K562 (cell line): Measurements from ENCODE around the gene KCNQ4. TPM values are rescaled to one million over a fixed set of nuclear protein-coding genes. Genes with fewer than 3 reads are reported as not detected.

Experiments used
- ATAC-seq: fragments of 200-7000 bp; cut with Tn5 transposase; 3 replicates; pipeline ENCODE4 v1.9.1; 2020; ENCODE audit warnings: moderate library complexity
- BruUV-seq: library from RNA; stranded (reverse); fragments of 400-500 nt; replicated peaks from 2 replicates; lab custom pipeline; 2021; lab: Mats Ljungman, UMichigan
- CTCF ChIA-PET: fragments of 300-600 bp; formaldehyde crosslinking; extraction: SDS; loops from one replicate; lab custom pipeline; 2021; ENCODE audit warnings: low intra/inter-chr PET ratio; lab: Yijun Ruan, JAX
- POLR2A ChIA-PET: fragments of 300-600, 350-650 bp; sonication (Branson Sonifier 250); formaldehyde crosslinking; extraction: SDS; loops from one replicate; lab custom pipeline; 2021; ENCODE audit warnings: antibody characterized with exemption, inconsistent platforms; lab: Yijun Ruan, JAX
- DNase-seq, 4 experiments: peaks; one replicate each; pipeline versions ENCODE4 v3.0.0 to v3.0.0-alpha.2; 2011 to 2018; ENCODE audit warnings: low spot score in 3 of 4, mixed read lengths in 3 of 4; ENCODE audit errors: extremely low read depth in 1 of 4
- FAIRE-seq: peaks from 2 replicates; lab custom pipeline; 2011; peaks lifted over from hg19 to GRCh38; lab: Jason Lieb, UNC
- H2AFZ ChIP-seq: 2 replicates; pipeline ENCODE4 v1.6.0; 2011; ENCODE audit warnings: low read depth, low read length, control low read depth, inconsistent platforms
- H3K27ac ChIP-seq: fragments of 200-600 bp; 3 replicates; pipeline ENCODE4 v1.8.0; 2011; ENCODE audit warnings: low read depth, mild to moderate bottlenecking, control low read depth, inconsistent platforms, low read length, moderate library complexity, mixed read lengths; ENCODE audit errors: extremely low read depth
- H3K27me3 ChIP-seq, 2 experiments: fragments of 300-600 bp in 1 of 2; 2 replicates in 1 of 2; 3 replicates in 1 of 2; pipeline versions ENCODE4 v1.6.0 to v1.8.0; 2011; ENCODE audit warnings: inconsistent platforms in 2 of 2, low read length in 2 of 2, mild to moderate bottlenecking in 1 of 2, mixed read lengths in 1 of 2, moderate library complexity in 1 of 2; ENCODE audit not compliant: control insufficient read depth in 2 of 2, insufficient read depth in 2 of 2
- H3K36me3 ChIP-seq: fragments of 300-600 bp; 3 replicates; pipeline ENCODE4 v1.8.0; 2011; ENCODE audit warnings: mild to moderate bottlenecking, low read length, inconsistent platforms; ENCODE audit not compliant: control insufficient read depth, insufficient read depth
- H3K4me1 ChIP-seq, 2 experiments: fragments of 200-600 bp in 1 of 2; replicated peaks in 1 of 2; 2 replicates in 1 of 2; 3 replicates in 1 of 2; pipeline versions ENCODE4 v1.5.1 to v1.8.0; 2011; ENCODE audit warnings: inconsistent platforms in 2 of 2, low read length in 2 of 2, mild to moderate bottlenecking in 1 of 2, mixed read lengths in 1 of 2, moderate library complexity in 1 of 2; ENCODE audit not compliant: control insufficient read depth in 2 of 2, insufficient read depth in 2 of 2
- H3K4me2 ChIP-seq: 2 replicates; pipeline ENCODE4 v1.6.1; 2011; ENCODE audit warnings: low read length, control low read depth, inconsistent platforms, mixed read lengths; ENCODE audit not compliant: insufficient read depth
- H3K4me3 ChIP-seq: fragments of 200-600 bp; sonication (generic), shearing (Covaris generic); 2 replicates; pipeline ENCODE4 v1.5.1; 2016; ENCODE audit warnings: control low read depth, inconsistent platforms
- H3K79me2 ChIP-seq: fragments of 200-600 bp; 3 replicates; pipeline ENCODE4 v1.8.0; 2011; ENCODE audit warnings: low read length, inconsistent platforms; ENCODE audit not compliant: control insufficient read depth, insufficient read depth
- H3K9ac ChIP-seq, 2 experiments: 2 replicates each; pipeline versions ENCODE4 v1.6.0 to v1.6.1; 2011; ENCODE audit warnings: low read depth in 2 of 2, low read length in 2 of 2, control low read depth in 1 of 2, inconsistent platforms in 1 of 2, mild to moderate bottlenecking in 1 of 2, mixed read lengths in 1 of 2; ENCODE audit not compliant: insufficient read depth in 1 of 2
- H3K9me1 ChIP-seq: one replicate; pipeline ENCODE4 v1.6.0; 2011; ENCODE audit warnings: inconsistent platforms, mild to moderate bottlenecking, low read length, moderate library complexity; ENCODE audit not compliant: control insufficient read depth, insufficient read depth
- H3K9me3 ChIP-seq: replicated peaks from 2 replicates; pipeline ENCODE4 v1.5.1; 2011; ENCODE audit warnings: low read depth, low read length, inconsistent platforms; ENCODE audit not compliant: control insufficient read depth, insufficient read depth
- H4K20me1 ChIP-seq: replicated peaks from 2 replicates; pipeline ENCODE4 v1.6.1; 2011; ENCODE audit warnings: low read length, inconsistent platforms, mixed read lengths; ENCODE audit not compliant: control insufficient read depth, insufficient read depth
- CEBPG ChIP-seq, 3 experiments: fragments of 200-800 bp in 1 of 3; sonication (Bioruptor generic) in 1 of 3; sonication (generic) in 1 of 3; formaldehyde crosslinking in 1 of 3; IDR thresholded peaks in 2 of 3; conservative IDR thresholded peaks in 1 of 3; 2 replicates each; pipeline versions ENCODE4 v1.6.1 to v1.8.0; 2016 to 2022; ENCODE audit warnings: missing compliant biosample characterization in 2 of 3, missing genetic modification characterization in 2 of 3, mild to moderate bottlenecking in 1 of 3, missing genetic modification reagents in 1 of 3
- COPS2 ChIP-seq: fragments of 450-650 bp; conservative IDR thresholded peaks from 2 replicates; pipeline ENCODE4 v1.6.1; 2016; ENCODE audit warnings: mild to moderate bottlenecking, moderate library complexity
- KLF13 ChIP-seq: fragments of 450-650 bp; IDR thresholded peaks from 2 replicates; pipeline ENCODE4 v1.6.1; 2016; ENCODE audit warnings: missing genetic modification characterization, low read depth, mild to moderate bottlenecking, missing compliant biosample characterization, moderate library complexity, borderline replicate concordance
- MECOM ChIP-seq: fragments of 250-450 bp; sonication (Bioruptor Pico); IDR thresholded peaks from 2 replicates; pipeline ENCODE4 v1.8.0; 2022; ENCODE audit warnings: inconsistent platforms
- NR3C1 ChIP-seq: sonication (generic); formaldehyde crosslinking; IDR thresholded peaks from 2 replicates; pipeline ENCODE4 v1.8.1; 2022; ENCODE audit warnings: missing genetic modification reagents
- WGBS: fragments of 100-300 bp; shearing (Covaris generic); methylation state at CpG from one replicate; pipeline ENCODE4 v1.1.6; 2016; ENCODE audit warnings: low coverage, mixed read lengths; ENCODE audit not compliant: insufficient coverage; ENCODE audit errors: missing lambda C conversion rate; 5-methylcytosine and 5-hydroxymethylcytosine counted together
- in situ Hi-C: fragments of 300-500 bp; cut with MboI; formaldehyde crosslinking; loops from 4 replicates; pipeline ENCODE4 v1.15.0; 2018; ENCODE audit warnings: inconsistent platforms, mixed read lengths
- intact Hi-C: fragments of 100-400 bp; cut with micrococcal nuclease; formaldehyde crosslinking; loops from 2 replicates; pipeline ENCODE4 v1.14.2; 2022
- polyA plus RNA-seq, 8 experiments: library from polyadenylated mRNA; depleted of rRNA in 4 of 8; stranded (reverse) in 5 of 8; unstranded in 3 of 8; fragments of >200 nt; fragmentation: Nextera tagmentation in 2 of 8; fragmentation: Illumina TruSeq in 1 of 8; extraction: Ambion mirVana in 2 of 8; extraction: Trizol in 1 of 8; gene quantifications; 2 replicates each; pipeline versions ENCODE4 v1.2.1 to v1.2.3, GENCODE V29; 2011 to 2014; ENCODE audit warnings: inconsistent platforms in 1 of 8, missing spikeins in 1 of 8
- total RNA-seq, 7 experiments: library from RNA; depleted of rRNA in 6 of 7; stranded (reverse); fragments of >200 nt in 6 of 7; fragmentation: Illumina TruSeq in 2 of 7; extraction: Trizol in 2 of 7; gene quantifications; 2 replicates each; pipeline versions ENCODE4 v1.2.1 to v1.2.3, GENCODE V29; 2011 to 2021; ENCODE audit warnings: low replicate concordance in 1 of 7
- TF ChIP-seq, protein P1 (sequence below), 3 experiments: IDR thresholded peaks in 2 of 3; conservative IDR thresholded peaks in 1 of 3; 2 replicates each; pipeline ENCODE4 v1.5.1; 2011 to 2012; ENCODE audit warnings: low read length in 3 of 3, mild to moderate bottlenecking in 3 of 3, control low read depth in 2 of 3, improper control_type of control experiment in 1 of 3, inconsistent platforms in 1 of 3, low read depth in 1 of 3, mixed read lengths in 1 of 3, moderate library complexity in 1 of 3; ENCODE audit not compliant: insufficient read depth in 2 of 3
- TF ChIP-seq, protein P2 (sequence below): fragments of 250-450 bp; sonication (Bioruptor Pico); IDR thresholded peaks from 2 replicates; pipeline ENCODE4 v1.5.0; 2021; ENCODE audit warnings: mild to moderate bottlenecking, borderline replicate concordance
- TF ChIP-seq, protein P3 (sequence below): sonication (generic); formaldehyde crosslinking; IDR thresholded peaks from 2 replicates; pipeline ENCODE4 v1.8.1; 2023; ENCODE audit warnings: mild to moderate bottlenecking, missing genetic modification reagents

Gene KCNQ4
- total and polyA plus RNA-seq, 9 of the 15 experiments (the other 6 are each of a cell fraction or from before 2014, with no cell fraction given) = 0.07 to 4.1 (median 0.79) TPM

DNA sequence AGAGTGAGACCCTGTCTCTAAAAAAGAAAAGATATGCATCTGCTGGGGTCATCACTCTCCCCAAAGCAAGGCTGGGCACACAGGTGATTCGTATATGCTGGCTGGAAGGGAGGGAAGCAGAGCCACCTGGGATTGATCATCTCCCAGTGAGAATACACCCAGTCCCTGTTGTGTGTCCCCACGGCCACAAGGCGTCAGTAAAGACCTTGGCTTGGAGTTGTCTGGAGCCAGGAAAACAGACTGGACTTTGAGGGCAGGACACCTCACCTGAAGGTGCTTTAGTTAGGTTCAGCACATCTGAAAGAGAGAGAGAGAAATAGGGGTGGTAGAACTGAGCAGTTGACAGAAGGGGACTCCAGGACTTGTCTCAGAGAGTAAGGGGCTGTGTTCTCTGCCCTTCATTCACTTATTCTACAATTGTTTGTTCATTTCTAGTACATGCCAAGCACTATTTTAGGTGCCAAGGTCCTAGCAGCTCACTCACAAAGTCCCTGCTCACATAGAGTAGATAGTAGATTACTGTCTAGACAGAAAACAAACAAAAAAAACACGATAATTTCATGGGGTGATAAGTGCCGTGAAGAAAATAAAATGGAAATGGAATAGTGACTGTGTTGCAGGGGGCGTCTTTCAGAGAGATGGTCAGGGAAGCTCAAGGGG is 65.1 kb downstream of the KCNQ4 start (continued):
- TF ChIP-seq KLF13 (tag) = 0 out of 2 replicates have a peak, but pooled peaks have one; percentile 15
- no peak for TF ChIP-seq COPS2
- TF ChIP-seq, all 486 proteins: peak for 33

DNA sequence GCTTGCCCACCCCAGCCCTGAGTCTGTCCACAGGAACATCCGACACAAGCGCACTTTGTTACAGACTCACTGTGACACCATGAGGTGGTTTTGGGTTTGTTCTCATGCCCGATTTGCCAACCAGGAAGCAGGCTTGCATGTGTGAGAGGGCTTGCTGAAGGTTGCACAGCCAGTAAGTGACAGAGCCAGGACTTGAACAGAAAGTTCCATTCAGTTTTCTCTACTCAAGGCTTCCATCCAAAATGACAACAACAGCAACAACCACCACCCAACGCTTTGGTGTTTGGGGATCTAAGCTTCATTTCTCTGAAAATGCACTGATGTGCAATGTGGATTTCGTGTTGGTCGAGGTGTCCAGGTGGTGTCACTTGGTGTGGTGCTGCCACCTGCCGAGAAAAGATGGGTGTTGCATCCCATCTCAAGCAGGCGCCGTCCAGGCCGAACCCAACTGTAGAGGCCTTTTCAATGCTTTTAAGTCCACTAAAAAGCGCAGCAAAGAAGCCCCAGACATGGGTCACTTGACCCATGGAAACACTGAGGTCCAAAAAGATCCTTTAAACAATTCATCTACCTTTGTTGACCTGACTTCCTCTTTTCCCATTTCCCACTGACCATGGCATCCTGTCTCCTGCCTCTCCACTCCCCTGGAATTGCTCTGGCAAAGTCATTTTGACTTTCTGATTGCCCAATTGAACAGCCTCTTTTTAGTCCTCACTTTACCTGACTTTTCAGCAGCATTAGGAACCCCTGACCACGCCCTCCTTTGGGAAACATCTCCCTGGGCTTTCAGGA is 66.4 kb downstream of the KCNQ4 start:
- CTCF ChIA-PET = interaction anchor here (0.6 to 5.6 kb wide), 14 partner anchors 76 to 698 kb away, joined by 3 to 120 read pairs (median 4); no protein-coding TSS in a partner anchor
- WGBS = 14% methylated on average over 12 of the region's 12 CpGs
- Histone ChIP-seq H3K9me1 (no peaks in the 10 kb centered on the region), H4K20me1 (no peaks in the 10 kb centered on the region), H3K4me3 (no peak overlapping the region), H3K9ac (peak overlapping the region in 1 of 2 experiments; percentile 15; a peak in 1 of 4 replicates), H3K4me1 (peaks cover 6 to 18% of the 10 kb centered on the region in 2 experiments; a peak in 4 of 5 replicates), H3K27ac (no peak overlapping the region), H3K36me3 (no peaks in the 10 kb centered on the region), H3K4me2 (peak overlapping the region; percentile 4; the same call in 1 of the 2 replicates), H3K79me2 (no peaks in the 10 kb centered on the region), H3K27me3 (no peaks in the 10 kb centered on the region), H2AFZ (peak overlapping the region; percentile 78), H3K9me3 (no peaks in the 10 kb centered on the region)
- POLR2A ChIA-PET = interaction anchor here (0.5 to 1.1 kb wide), 8 partner anchors 9 to 342 kb away, joined by 3 to 5 read pairs (median 4); partner anchors contain the start of genes CITED4 and CTPS1
- in situ Hi-C loops (no loop called here), intact Hi-C loops (loop anchor here (1.0 to 5.0 kb wide), 5 partner anchors 76 to 708 kb away; no protein-coding TSS in a partner anchor)
- peak; percentile 94 for ATAC-seq
- peak; percentile 98 for FAIRE-seq
- no TSS peak for BruUV-seq
- peak; percentile 79 to 89 (median 80) for DNase-seq
- TF ChIP-seq, protein P1, sequence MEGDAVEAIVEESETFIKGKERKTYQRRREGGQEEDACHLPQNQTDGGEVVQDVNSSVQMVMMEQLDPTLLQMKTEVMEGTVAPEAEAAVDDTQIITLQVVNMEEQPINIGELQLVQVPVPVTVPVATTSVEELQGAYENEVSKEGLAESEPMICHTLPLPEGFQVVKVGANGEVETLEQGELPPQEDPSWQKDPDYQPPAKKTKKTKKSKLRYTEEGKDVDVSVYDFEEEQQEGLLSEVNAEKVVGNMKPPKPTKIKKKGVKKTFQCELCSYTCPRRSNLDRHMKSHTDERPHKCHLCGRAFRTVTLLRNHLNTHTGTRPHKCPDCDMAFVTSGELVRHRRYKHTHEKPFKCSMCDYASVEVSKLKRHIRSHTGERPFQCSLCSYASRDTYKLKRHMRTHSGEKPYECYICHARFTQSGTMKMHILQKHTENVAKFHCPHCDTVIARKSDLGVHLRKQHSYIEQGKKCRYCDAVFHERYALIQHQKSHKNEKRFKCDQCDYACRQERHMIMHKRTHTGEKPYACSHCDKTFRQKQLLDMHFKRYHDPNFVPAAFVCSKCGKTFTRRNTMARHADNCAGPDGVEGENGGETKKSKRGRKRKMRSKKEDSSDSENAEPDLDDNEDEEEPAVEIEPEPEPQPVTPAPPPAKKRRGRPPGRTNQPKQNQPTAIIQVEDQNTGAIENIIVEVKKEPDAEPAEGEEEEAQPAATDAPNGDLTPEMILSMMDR (IDR thresholded peaks at IDR 0.05 in 2 of 3, conservative IDR thresholded peaks at IDR 0.05 in 1 of 3; ENCODE audit: insufficient read depth in 2 of 3, low read depth in 1 of 3, low read length in 3 of 3) = peak; percentile 92 to 99 (median 96)
- TF ChIP-seq, protein P2, sequence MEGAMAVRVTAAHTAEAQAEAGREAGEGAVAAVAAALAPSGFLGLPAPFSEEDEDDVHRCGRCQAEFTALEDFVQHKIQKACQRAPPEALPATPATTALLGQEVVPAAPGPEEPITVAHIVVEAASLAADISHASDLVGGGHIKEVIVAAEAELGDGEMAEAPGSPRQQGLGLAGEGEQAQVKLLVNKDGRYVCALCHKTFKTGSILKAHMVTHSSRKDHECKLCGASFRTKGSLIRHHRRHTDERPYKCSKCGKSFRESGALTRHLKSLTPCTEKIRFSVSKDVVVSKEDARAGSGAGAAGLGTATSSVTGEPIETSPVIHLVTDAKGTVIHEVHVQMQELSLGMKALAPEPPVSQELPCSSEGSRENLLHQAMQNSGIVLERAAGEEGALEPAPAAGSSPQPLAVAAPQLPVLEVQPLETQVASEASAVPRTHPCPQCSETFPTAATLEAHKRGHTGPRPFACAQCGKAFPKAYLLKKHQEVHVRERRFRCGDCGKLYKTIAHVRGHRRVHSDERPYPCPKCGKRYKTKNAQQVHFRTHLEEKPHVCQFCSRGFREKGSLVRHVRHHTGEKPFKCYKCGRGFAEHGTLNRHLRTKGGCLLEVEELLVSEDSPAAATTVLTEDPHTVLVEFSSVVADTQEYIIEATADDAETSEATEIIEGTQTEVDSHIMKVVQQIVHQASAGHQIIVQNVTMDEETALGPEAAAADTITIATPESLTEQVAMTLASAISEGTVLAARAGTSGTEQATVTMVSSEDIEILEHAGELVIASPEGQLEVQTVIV = no peak
- no peak for TF ChIP-seq NR3C1
- 0 out of 2 replicates have a peak, but pooled peaks have one; percentile 7 for TF ChIP-seq MECOM (CRISPR knock-in tag)
- 0 out of 2 replicates have a peak, but pooled peaks have one; percentile 34 for TF ChIP-seq CEBPG (CRISPR knock-in tag; IDR thresholded peaks at IDR 0.05)
- TF ChIP-seq CEBPG (tag; conservative IDR thresholded peaks at IDR 0.05 in 1 of 2, IDR thresholded peaks at IDR 0.05 in 1 of 2) = no peak; a peak in 1 of 4 replicates
- TF ChIP-seq, protein P3, sequence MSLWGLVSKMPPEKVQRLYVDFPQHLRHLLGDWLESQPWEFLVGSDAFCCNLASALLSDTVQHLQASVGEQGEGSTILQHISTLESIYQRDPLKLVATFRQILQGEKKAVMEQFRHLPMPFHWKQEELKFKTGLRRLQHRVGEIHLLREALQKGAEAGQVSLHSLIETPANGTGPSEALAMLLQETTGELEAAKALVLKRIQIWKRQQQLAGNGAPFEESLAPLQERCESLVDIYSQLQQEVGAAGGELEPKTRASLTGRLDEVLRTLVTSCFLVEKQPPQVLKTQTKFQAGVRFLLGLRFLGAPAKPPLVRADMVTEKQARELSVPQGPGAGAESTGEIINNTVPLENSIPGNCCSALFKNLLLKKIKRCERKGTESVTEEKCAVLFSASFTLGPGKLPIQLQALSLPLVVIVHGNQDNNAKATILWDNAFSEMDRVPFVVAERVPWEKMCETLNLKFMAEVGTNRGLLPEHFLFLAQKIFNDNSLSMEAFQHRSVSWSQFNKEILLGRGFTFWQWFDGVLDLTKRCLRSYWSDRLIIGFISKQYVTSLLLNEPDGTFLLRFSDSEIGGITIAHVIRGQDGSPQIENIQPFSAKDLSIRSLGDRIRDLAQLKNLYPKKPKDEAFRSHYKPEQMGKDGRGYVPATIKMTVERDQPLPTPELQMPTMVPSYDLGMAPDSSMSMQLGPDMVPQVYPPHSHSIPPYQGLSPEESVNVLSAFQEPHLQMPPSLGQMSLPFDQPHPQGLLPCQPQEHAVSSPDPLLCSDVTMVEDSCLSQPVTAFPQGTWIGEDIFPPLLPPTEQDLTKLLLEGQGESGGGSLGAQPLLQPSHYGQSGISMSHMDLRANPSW = 0 out of 2 replicates have a peak, but pooled peaks have one; percentile 68
